Mesenteric fat pad (tissue), 1 donor: ENCODE measurements around the gene POLR3B. TPM values are rescaled to one million over a fixed set of nuclear protein-coding genes. Genes with fewer than 3 reads are reported as not detected.
"Not testable (repeated sequence)": the region's sequence is repeated elsewhere in the genome, so short reads cannot be mapped to it uniquely, and the experiment has no call there.

ENCODE experiments used
- DNase-seq: peaks from one replicate; pipeline ENCODE4 v3.0.0-alpha.2; 2020; ENCODE audit warnings: low spot score
- long read RNA-seq: library from polyadenylated mRNA; unstranded; transcript quantifications from one replicate; pipeline ENCODE4 v2.0.0, GENCODE V29; 2020
- total RNA-seq: library from RNA; stranded (reverse); fragmentation: NEBNext Ultra II Directional; extraction: Animal tissue kit (Norgen Biotek cat#: 25700); gene quantifications from one replicate; pipeline ENCODE4 v1.2.1, GENCODE V29; 2021
- donor health status: DM: yes; HTN: yes; CAD: no.

The POLR3B gene
- 11.8 TPM for total RNA-seq
- long read RNA-seq, partial matches to known transcripts: 7 of 11 reads
- long read RNA-seq, other reads (novel, unspliced or antisense): 4 of 11 reads

DNA sequence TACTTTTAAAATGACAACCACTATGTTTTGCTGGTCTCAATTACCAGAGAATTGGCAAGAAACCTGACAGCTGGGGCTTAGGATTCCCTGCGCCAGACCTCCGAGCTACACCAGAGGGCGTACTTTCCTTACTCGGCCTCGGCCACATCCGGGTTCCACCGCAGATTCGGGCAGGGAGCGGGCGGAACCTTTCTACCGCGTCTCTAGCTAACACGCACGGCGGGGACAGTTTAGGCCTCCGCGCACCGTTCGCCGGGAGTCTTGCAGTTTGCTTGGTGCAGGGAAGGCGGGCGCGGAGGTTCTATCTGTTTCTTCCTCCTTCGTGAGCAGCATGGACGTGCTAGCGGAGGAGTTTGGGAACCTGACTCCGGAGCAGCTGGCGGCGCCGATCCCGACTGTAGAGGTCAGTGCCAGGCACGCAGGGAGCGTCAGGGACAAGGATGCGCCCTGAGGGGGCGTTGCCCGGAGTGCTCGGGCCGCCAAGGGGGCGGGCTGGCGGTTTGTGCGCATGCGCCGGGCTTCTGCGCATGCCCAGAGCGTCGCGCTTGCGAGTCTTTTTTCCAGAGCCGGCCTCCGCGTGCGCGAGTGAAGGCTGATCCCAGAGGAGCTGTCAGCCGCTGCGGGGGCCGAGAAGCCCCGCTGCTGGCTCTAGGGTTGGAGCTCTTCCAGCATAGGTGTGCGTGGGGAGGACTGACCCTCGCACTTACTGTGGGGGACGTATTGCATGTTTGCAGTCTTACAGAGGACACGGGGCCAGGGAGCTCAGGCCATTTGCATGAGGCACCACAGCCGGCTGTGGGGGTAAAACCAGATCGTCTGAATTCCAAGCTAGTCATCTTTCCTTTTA, at the start of gene POLR3B:
POLR3B (plus strand) TSS at position 200 of the 847 bp plus-strand sequence; CDS start at position 332, 132 bp downstream.
- DNase-seq: peak; percentile 98

DNA sequence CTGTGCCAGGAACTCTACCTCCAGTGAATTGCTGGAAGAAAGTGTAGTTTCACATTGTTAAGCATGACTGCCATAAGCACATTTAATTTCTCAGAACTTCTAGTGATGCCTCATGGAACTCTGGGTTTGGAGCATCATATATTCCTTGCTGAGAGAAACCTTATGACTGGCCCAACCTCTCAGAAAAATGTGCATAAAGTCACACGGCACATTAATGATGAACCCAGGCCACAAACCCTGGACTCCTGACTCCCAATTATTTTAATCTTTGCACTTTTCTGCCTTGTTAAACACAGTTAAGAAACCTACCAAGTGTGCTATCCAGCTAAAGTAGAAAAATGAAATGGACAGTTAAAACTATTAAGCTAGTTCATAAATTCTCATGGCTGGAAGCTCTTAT, 49.4 kb upstream of the POLR3B start:
- no peak for DNase-seq

DNA sequence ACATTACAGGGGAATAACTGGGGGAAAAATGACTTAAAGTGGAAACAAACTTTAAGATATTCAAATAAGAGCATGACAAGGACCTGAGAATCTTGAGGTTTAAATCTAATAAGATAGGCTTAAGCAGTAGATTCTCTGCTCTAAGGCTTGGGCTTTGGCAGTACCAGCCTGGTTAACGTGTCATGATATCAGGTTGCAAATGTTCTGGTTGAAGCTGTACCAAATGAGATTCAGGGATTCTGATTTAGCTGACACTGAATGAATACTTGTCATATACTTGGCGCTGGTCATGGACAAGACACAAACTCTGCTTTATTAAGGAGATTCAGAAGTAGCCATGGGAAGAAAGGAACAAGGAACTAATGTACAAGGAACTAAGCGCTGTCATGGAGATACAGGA, 48.9 kb upstream of the POLR3B start:
- DNase-seq: no peak

DNA sequence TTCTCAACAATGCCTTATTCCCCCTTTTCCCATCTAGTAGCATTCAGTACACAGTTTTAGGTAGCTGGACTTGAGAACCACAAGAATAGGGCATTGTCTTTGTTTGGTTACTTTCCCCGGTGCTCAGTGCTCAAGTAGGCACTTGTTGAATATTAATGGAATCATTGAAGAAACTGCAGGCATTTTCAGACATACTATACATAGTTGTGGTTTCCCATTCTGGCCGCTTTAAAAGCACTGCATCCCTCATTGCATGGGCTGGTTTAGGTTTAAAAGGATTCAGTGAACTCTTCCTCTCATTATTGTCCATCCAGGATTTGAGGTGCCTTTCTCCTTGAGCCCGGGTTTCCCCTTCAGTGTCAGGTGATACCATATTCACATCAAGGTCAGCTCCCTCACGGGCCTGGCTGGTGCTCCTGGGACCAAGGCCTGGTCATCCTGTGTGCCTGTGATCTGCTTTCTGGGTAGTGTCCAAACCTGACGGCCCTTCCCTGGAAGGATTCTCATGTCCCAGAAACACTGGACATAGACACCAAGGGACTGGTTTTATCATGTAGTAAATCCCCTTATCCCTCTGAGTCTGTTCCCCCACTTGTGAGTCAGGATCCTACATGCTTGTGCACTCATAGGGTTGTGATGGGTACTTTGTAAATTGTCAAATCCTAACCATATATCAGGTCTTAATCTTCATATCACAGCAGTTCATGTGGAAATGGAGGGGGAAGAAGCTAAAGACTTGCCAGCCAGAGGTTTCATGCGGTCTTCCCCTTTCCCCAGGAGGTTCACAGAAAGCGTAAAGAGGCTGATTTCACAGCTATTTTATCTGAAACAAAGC, 47.7 kb upstream of the POLR3B start:
- no peak for DNase-seq

DNA sequence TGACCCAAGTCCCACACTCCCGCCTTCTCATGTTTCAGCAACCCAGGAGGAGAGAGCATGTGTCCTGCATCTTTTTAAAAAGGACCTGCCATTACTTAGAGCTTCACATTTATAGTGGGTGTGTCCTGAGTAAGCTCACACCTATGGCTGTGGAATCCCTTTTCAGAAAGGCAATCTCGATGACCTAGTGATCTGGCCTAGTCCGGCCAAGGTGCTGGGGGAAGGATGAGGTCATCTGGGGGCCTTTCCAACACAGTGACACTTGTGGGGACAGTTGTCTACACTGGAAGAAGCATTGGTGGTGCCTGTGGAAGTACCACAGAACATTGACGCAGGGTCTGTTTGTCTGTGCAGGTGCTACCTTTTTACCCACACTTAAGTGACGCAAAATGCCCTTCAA, 46.9 kb upstream of the POLR3B start:
- DNase-seq: no peak

DNA sequence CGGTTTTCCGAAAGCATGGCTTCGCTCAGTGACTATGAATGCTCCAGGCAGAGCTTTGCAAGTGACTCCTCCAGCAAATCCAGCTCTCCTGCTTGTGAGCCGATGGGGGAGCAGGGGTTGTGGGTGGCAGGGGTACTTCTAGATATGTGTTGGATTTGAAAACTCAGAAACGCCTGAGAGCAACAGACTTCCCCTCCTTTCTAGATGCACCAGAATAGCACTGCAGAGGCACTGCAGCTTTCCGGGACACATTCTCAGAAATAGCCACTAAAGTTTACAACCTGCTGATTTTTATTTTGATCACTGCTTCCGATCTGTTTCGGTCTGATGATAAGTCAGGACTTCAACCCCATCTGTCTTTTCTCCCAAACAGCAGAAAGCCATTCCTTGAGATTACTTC, 46.4 kb upstream of the POLR3B start:
- no peak for DNase-seq

DNA sequence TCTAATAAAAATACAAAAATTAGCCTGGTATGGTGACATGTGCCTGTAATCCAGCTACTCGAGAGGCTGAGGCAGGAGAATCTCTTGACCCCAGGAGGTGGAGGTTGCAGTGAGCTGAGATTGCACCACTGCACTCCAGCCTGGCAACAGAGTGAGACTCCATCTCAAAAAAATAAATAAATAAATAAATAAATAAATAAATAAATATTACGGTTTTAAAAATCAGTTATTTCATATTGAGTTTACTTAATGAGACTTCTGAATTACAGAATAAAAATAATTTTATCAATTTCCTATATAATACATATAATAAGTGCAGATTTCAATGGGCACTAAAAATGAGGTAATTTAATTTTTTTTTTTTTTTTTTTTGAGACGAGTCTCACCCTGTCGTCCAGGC, 44.1 kb upstream of the POLR3B start:
- not testable (repeated sequence) for DNase-seq

DNA sequence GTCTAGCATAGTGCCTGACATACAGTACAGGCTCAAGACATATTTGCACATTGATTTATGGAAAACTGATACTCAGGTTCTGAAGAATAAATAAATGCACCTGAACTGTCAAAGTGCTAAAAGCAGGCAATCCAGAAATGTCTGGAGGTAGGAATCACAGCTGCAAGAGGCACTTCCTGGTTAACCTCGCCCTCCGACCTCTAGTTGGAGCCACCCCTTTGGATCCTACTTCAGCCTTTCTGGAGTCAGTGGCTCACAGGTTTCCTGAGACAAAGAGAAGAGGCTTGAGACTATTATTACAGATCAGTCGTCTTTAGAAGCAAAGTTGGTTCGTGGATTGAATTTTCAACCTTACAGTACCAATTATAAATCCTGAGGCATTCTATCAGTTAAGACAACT, 42.0 kb upstream of the POLR3B start:
- DNase-seq: no peak

DNA sequence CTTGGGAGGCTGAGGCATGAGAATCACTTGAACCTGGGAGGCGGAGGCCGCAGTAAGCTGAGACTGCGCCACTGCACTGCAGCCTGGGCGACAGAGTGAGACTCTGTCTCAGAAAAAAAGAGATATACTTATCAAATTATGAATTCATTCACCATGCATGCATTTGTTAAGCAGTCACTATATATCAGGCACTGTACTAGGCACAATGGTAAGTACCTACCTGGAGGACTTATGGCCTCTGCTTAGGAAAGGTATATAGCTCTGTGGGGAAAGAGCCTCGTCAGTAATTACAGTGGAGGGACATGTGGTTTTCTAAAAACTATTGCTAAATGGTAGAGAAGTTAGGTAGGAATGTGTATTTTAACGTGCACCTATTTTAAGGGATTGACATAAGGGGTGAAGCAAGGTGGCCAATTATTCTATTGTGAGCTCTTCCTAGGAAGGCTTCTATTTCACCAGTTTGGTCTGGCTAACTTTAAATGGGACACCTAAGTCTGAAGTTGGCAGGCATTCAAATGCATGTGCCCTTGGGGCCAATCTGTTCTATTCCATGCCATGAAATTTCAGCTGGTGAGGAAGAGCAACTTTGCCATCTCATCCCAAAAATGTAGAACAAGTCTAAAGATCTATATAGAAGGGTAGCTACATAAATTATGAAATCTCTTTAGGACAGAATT, 40.0 kb upstream of the POLR3B start:
- DNase-seq: no peak

DNA sequence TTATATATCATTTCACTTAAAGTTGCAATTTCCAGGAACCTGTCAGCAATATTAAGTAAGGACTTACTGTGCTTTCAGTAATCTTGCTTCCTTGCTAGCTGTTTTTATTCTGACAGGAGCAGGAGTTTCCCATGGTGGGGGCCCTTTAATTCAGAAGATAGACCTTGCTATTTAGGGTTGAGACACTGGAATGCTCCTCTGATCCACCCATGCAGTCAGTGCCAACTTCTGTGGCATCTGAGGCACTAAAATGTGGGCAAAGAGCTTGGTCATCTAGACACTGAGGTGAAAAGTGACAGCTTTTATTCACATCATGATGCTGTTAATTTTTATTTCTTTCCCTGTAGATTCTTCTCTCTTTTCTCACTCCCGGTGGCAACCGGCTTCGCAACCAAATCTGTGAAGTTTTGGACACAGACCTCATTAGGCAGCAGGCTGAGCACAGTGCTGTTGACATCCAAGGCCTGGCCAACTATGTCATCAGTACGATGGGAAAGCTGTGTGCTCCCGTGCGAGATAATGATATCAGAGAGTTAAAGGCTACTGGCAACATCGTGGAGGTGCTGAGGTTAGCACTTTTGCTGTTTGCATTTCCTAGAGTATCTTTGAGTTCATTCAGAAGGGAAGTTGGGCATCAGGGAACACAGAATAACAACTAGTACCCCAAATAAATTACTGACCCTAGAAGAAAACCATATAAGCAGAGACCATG, 36.3 kb upstream of the POLR3B start:
- DNase-seq: no peak

DNA sequence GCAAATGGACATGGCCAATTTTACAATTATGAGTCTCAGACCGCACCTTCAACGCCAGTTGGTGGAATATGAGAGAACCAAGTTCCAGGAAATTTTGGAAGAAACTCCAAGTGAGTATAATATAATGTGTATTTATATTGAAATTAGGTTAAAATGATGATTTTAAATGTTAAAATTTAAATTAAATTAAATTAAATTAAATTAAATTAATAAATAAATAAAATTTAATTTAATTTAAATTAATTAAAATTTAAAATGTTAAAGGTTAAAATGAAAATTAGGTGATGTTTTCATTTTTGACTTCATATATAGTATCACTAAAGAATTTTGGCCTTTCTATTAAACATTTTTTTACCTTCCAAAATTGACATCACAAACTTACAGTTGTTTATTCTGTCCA, 34.0 kb upstream of the POLR3B start:
- no peak for DNase-seq

DNA sequence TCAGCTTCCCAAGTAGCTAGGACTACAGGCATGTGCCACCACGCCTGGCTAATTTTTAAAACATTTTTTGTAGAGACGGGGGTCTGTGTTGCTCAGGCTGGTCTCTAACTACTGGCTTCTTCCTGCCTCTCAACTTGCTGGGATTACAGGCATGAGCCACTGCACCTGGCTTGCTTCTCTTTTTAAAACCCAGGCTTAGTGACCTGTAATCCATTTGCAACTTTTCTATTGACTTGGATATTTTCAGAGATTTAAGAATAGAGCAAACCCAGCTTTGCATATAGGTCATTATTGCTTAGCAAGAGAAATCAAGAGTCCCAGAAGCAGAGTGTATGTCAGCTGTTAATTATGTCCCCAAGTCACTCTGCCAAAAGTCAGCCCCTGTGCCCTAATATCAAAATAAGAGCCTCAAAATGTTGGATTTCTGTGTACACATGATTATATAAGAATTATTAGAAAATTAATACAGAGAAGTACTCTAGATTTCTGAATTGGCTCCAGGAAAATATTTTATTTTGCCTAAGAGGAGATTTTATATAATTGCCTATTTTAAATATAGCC, 30.2 kb upstream of the POLR3B start:
- no peak for DNase-seq

DNA sequence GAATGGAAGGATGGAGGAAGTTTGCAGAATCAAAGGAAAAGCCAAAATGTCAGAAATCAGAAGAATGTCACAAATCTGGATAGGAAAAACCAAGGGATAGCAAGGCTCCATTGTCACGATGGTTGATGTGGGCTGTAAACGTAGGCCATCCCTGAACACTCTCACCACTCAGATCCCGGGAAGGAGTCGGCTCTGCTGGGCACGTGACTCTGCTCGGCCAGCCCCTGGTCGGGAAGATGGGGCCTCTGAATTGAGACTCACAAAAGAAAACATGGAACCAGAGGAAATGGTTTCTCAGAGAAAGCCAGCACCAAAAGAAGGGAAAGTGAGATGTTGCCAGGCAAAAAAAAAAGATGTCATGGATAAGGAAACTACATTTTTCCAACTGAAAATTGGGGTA, 28.8 kb upstream of the POLR3B start:
- DNase-seq: no peak

DNA sequence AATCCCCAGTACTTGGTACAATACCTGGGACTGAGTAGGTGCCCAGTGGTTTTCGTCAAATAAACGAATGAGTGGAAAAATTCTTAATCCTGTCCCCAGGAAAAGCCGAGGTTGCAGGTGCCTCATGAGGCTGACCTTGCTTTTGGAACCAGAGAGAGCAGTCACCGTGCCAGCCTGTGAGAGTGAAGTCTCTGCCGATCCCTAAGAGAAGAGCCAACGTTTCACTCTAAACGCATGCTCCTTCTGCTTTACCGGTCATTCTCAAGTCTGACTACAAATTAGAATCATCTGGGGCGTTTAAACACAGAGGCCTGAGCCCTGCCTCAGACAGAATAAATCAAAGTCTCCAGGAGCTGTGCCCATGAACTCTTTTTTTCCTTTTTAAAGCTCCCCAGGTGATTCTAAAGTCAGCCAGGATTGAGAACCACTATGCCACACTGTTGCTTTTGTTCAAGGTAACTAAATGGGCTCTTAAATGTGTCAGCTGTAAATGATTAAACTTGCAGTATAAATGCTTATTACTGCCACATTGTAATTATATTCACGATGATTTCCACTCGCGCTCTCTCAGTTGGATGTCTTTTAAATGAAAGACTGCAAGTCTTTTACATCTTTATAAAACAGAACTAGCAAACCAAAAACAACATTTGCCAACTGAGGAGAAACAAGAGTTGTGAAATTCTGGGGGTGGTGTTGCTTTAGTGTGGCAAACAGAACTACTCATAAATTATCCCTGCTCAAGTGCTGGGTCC, 28.1 kb upstream of the POLR3B start:
- DNase-seq: no peak

DNA sequence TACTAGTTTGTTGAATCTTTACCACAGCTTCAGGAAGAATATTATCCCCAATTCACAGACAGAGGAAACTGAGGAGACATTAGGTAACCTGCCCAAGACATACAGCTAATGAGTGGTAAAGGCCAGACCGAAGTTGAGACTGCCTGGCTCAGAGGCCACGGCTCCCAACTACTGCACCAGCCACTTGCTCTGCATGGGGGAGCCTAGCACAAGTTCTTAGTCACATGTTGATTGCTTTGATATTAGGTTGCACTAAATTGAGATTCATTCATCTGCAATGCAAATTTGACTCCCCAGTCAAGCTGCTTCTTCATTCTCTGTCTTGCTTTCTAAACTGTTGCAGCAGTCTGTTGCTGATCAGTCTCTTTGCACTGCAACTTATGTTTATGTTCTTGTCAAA, 25.9 kb upstream of the POLR3B start:
- DNase-seq: no peak

DNA sequence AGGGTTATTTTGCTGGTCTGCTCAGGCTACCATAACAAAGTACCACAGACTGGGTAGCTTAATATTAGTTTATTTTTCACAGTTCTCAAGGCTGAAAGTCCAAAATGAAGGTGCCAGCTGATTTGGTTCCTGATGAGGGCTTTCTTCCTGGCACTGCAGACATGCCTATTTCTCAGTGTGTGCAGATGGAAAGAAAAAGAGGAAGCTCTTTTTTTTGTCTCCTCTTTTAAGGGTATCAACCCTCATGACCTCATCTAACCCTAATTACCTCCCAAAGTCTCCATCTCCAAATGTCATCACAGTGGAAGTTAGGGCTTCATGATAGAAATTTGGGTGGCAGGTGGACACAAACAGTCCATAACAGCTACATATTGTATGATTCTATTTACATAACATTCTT, 25.0 kb upstream of the POLR3B start:
- DNase-seq: no peak

DNA sequence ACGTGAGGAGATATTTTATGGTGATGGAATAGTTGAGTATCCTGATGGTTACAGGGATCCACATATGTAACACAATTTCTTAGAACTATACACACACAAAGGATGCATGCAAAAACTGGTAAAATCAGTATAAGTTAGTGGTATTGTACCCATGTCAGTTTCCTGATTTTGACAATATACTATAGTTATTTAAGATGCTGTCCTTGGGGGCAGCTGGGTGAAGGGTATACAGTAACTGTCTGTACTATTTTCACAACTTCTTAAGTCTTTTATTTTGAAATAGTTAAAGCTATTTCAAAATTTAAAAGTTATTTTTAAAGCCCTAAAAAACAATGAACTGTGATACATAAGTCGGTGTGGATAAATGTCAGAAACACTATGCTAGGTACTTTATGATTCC, 24.5 kb upstream of the POLR3B start:
- no peak for DNase-seq

DNA sequence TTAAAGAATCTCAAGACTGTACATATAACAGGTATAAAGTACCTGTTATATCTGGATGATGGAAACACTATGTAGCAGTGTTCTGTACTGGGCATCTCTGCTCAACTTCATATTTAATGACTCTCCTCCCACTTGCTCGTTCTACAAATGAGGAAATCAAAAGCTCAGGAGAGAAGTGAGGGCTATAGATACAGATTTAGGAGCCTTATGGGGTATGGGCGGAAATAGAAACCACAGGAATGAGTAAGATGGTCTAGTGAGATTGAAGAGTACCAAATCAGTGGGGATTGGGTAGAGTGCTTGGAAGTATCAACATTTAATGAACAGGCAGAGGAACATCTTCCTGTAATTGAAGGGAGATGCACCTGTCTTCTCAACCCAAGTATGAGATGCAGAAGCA, 23.8 kb upstream of the POLR3B start:
- DNase-seq: no peak

DNA sequence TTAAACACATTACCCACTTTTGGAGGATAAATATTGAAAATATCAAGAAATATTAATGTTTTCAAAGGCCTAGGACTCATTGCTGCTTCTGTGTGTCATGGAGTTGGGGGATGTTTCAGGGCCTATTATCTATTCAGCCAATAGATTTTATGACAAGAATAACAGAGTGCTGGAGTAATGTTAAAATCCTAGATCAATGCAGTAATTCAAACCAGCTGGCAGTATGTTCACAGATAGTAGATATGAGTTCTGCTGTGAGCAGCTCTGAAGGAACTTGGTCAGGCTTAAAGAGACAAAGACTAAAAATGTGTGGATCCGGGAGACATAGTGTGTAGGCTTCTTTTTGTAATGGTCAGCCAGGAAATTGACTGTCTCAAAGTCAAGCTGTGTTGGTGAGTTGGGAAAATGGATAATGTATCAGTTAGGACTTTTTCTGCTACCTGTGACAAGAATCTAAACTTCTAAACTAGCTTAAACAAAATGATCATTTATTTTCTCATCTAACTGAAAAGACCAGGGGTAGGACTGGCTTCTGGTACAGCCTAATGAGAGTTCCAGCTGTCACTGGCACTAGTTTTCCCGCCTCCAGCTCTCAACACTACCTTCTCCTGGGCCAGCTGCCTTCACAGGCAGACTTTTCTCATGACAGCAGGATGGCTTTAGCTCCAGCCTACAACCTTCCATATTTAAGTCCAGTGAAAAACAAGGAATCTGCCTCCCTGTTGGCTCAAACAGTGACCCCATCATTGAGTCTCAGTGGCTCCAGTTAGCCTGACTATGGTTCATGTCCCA, 16.3 kb upstream of the POLR3B start:
- no peak for DNase-seq
